Choroid plexus epithelial cell (primary cell): ENCODE results near the gene NTN4.
"Not testable (repeated sequence)": the region's sequence is repeated elsewhere in the genome, so short reads cannot be mapped to it uniquely, and the experiment has no call there.

Source experiments
- DNase-seq: peaks from one replicate; pipeline ENCODE4 v3.0.0-alpha.2; 2010; ENCODE audit warnings: low read depth
- H3K4me3 ChIP-seq: 2 replicates; pipeline ENCODE4 v1.5.1; 2011; ENCODE audit warnings: low read depth, mild to moderate bottlenecking, control low read depth, low read length, moderate library complexity
- TF ChIP-seq, protein P1 (sequence below): conservative IDR thresholded peaks from 2 replicates; pipeline ENCODE4 v1.5.1; 2011; ENCODE audit warnings: low read depth, mild to moderate bottlenecking, control low read depth, inconsistent platforms, low read length, moderate library complexity

The NTN4 gene

GRCh38 chr12:95658386-95658785 is 132.2 kb downstream of the NTN4 start:
- no peak for DNase-seq
- TF ChIP-seq, protein P1, sequence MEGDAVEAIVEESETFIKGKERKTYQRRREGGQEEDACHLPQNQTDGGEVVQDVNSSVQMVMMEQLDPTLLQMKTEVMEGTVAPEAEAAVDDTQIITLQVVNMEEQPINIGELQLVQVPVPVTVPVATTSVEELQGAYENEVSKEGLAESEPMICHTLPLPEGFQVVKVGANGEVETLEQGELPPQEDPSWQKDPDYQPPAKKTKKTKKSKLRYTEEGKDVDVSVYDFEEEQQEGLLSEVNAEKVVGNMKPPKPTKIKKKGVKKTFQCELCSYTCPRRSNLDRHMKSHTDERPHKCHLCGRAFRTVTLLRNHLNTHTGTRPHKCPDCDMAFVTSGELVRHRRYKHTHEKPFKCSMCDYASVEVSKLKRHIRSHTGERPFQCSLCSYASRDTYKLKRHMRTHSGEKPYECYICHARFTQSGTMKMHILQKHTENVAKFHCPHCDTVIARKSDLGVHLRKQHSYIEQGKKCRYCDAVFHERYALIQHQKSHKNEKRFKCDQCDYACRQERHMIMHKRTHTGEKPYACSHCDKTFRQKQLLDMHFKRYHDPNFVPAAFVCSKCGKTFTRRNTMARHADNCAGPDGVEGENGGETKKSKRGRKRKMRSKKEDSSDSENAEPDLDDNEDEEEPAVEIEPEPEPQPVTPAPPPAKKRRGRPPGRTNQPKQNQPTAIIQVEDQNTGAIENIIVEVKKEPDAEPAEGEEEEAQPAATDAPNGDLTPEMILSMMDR = no peak
- H3K4me3 ChIP-seq = no peak overlapping the region

DNA sequence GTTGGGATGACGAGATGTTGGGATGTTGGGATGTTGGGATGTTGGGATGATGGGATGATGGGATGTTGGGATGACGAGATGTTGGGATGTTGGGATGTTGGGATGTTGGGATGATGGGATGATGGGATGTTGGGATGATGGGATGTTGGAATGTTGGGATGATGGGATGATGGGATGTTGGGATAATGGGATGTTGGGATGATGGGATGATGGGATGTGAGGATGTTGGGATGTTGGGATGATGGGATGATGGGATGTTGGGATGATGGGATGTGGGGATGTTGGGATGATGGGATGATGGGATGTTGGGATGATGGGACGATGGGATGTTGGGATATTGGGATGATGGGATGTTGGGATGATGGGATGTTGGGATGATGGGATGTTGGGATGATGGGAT is 135.9 kb downstream of the NTN4 start:
- not testable (repeated sequence) for H3K4me3 ChIP-seq, DNase-seq

DNA sequence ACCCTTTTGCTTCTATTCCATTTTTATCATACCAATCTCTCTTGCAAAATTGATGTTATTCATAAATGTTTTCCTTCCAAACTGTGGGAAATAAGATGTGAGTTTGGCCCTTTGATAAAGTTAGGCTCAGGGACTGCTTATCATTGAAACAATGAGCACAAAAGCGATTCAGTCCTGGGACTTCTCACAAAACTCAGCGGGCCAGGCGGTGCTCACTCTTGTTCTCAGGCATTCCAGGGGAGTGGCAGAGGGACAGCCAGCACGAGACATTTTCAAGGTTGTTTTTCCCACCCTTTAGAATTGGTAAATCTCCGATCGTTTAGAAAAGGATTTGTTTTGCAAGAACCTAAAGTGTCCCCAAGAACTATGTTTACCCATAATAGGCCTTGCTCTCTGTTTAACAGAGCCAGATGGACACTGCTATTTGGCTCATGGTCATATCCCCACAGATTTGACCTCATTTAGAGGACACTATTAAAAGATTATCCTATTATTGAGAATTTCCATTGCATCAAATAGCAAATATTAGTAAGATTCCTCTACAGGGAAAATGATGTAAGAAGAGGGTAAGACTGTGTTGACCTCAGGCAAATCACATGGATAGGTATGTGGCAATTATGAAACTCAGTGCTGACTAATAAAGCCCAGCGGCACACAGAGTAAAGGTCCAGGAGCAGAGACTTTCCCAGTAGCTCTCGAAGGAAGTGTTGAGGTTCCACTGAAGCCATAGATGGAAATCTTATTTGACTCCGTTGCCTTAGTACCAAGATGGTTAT is 136.6 kb downstream of the NTN4 start:
- no peak overlapping the region for H3K4me3 ChIP-seq
- TF ChIP-seq, protein P1 = no peak
- peak; percentile 90 for DNase-seq

DNA sequence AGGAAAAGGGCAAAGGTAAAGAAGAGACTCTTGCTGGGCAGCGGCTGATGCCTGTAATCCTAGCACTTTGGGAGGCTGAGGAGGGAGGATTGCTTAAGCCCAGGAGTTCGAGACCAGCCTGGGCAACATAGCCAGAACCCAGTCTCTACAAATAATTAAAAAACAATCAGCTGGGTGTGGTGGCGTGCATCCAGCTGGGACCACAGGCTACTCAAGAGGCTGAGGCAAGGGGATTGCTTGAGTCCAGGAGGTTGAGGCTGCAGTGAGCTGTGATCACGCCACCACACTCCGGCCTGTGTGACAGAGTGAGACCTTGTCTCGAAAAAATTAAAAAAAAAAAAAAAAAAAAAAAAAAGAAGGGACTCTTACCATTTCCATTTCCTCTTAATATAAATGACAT is 138.9 kb downstream of the NTN4 start:
- H3K4me3 ChIP-seq = no peak overlapping the region
- no peak for DNase-seq
- TF ChIP-seq, protein P1 = no peak

DNA sequence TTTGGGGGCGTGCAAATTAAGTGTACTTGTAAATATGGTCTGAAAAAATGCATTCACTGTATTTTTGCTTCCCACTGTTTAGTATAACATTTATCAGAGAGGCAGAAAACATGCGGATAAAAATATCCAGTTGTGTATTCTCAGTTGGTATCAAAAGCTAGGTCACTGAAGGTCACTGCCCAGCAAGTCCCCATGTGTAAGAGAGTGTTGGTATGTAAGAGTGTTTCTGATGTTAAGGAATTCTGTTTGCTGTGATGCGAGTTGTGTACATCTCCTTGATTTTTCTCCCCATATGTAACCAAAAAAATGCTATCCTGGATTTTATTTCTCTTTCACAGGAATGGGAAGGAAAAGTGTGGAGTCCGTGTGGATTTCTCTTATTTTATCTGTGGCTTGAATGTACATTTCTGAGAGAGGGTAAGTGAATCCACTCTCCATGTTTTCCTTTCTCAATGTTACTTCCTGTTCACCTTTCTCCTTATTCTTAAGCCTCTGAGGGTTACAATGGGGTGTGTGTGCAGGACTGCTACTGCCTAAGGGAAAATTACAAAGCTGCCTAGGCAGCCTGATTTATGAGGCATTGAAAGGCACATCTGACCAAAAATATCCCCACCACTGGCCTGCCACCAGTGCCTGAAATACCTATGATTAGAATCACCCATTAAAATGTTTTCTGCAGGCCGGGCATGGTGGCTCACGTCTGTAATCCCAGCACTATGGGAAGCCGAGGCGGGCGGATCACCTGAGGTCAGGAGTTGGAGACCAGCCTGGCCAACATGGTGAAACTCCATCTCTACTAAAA is 141.4 kb downstream of the NTN4 start:
- peak; percentile 34 for DNase-seq
- TF ChIP-seq, protein P1 = no peak
- H3K4me3 ChIP-seq = no peak overlapping the region

DNA sequence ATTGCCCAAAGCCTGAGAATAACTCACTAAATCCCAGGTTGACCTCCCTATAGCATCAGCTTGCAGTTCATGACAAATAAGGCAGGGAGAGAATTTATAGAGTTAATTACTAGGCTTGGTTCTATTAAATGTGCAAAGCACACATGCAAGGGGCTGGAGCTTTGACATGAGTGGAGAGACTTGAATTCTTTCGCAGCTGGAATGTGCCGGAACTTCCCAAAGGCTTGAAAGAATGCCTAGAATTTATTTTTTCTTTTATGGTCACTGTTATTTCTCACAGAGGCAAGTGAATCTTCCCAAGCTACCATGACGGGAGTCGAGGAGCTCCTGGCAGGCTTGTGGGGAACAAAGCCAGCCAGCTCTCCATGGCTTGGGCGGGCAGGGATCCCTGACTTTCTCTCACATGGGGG is 143.8 kb downstream of the NTN4 start:
- peak overlapping the region; percentile 8 for H3K4me3 ChIP-seq
- TF ChIP-seq, protein P1 = no peak
- DNase-seq = peak; percentile 83

GRCh38 chr12:95643256-95643655 is 147.3 kb downstream of the NTN4 start:
- no peak overlapping the region for H3K4me3 ChIP-seq
- no peak for DNase-seq
- TF ChIP-seq, protein P1 = no peak
